ENCODE measurements around the gene RAD54L. TPM values are rescaled to one million over a fixed set of nuclear protein-coding genes. Genes with fewer than 3 reads are reported as not detected.

The RAD54L gene
- total RNA-seq, 4 donors from 2014 or later = 1.3 to 2.1 (median 1.5) TPM; not detected in 1

DNA sequence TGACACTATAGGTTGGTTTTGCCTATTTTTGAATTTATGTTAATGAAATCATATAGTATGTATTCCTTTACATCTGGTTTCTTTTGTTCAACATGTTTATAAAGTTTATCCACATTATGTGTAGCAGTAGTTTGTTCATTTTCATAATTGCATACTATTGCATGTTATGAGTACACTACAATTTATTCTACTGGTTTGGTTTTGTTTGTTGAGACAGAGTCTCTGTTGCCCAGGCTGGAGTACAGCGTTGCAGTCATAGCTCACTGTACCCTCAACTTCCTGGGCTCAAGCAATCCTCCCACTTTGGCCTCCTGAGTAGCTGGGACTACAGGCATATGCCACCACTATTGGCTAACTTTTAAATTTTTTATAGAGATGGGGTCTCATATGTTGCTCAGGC is 21.0 kb downstream of the RAD54L start:
- Histone ChIP-seq H3K4me1 (no peaks in the 10 kb centered on the region), H3K27ac (no peak overlapping the region), H3K4me3 (no peak overlapping the region), H3K36me3 (no peaks in the 10 kb centered on the region), H3K27me3 (no peaks in the 10 kb centered on the region), H3K9me3 (no peaks in the 10 kb centered on the region)
- TF ChIP-seq POLR2A (IDR thresholded peaks at IDR 0.05) (no peak), EP300 (IDR thresholded peaks at IDR 0.05) (no peak), CTCF (IDR thresholded peaks at IDR 0.05) (no peak)
- 100% methylated on average over 1 of the region's 1 CpG for WGBS, 2 donors
- no peak for DNase-seq (ENCODE audit: low spot score in 2 of 2)

GRCh38 chr1:46274225-46275029 is 26.9 kb downstream of the RAD54L start:
- Histone ChIP-seq H3K9me3 (no peaks in the 10 kb centered on the region), H3K27me3 (no peaks in the 10 kb centered on the region), H3K4me3 (no peak overlapping the region), H3K27ac (no peak overlapping the region), H3K4me1 (no peaks in the 10 kb centered on the region), H3K36me3 (peaks cover 0 to 20% (median 4%) of the 10 kb centered on the region in 3 donors)
- WGBS, 2 donors = 94 to 98% methylated on average over 6 of the region's 6 CpGs
- TF ChIP-seq EP300 (IDR thresholded peaks at IDR 0.05) (no peak), CTCF (IDR thresholded peaks at IDR 0.05) (no peak), POLR2A (IDR thresholded peaks at IDR 0.05) (no peak)
- no peak for DNase-seq (ENCODE audit: low spot score in 2 of 2)

DNA sequence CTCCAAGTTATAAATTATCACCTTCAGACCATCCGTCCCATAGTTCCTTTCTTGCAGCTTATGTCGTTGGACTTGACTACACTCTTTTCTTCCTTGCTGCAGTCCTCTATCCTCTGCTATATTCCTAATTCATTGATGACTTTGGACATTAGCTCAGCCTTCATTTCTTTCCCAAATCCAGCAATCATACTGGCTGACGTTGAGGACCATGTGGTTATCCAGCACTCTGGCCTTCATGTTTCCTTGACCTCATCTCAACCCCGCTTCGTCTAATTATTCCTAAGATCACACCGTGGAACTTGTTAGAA is 27.4 kb downstream of the RAD54L start:
- Histone ChIP-seq H3K9me3 (no peaks in the 10 kb centered on the region), H3K4me3 (no peak overlapping the region), H3K27ac (no peak overlapping the region), H3K36me3 (peaks cover 0 to 25% (median 4%) of the 10 kb centered on the region in 3 donors), H3K4me1 (no peaks in the 10 kb centered on the region), H3K27me3 (no peaks in the 10 kb centered on the region)
- 93% methylated on average over 6 of the region's 6 CpGs for WGBS, 2 donors
- no peak for DNase-seq (ENCODE audit: low spot score in 2 of 2)
- TF ChIP-seq EP300 (IDR thresholded peaks at IDR 0.05) = no peak
- TF ChIP-seq POLR2A (IDR thresholded peaks at IDR 0.05) = no peak
- TF ChIP-seq CTCF (IDR thresholded peaks at IDR 0.05) = no peak

DNA sequence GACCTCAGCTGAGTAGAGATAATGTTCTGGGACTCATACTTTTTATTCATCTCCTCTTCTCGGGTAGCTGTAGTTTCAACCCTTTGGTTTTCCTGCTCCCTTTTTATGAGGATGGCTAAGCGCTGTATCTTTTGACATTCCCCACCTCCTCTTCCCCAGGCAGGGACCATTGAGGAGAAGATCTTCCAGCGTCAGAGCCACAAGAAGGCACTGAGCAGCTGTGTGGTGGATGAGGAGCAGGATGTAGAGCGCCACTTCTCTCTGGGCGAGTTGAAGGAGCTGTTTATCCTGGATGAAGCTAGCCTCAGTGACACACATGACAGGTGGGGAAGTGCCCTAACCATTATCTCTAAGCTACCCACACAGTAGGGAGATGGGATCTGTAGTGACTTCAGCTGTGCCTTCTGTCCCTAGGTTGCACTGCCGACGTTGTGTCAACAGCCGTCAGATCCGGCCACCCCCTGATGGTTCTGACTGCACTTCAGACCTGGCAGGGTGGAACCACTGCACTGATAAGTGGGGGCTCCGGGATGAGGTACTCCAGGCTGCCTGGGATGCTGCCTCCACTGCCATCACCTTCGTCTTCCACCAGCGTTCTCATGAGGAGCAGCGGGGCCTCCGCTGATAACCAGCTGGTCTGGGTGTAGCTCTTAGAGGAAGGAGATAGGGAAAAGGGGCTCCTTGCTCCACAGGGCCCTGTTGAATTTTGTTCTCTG is 30.3 kb downstream of the RAD54L start:
- DNase-seq (ENCODE audit: low spot score in 2 of 2) = no peak
- H3K36me3 ChIP-seq = peaks cover 0 to 53% (median 14%) of the 10 kb centered on the region in 3 donors
- no peak for TF ChIP-seq EP300 (IDR thresholded peaks at IDR 0.05)
- no peak for TF ChIP-seq CTCF (IDR thresholded peaks at IDR 0.05)
- no peak for TF ChIP-seq POLR2A (IDR thresholded peaks at IDR 0.05)
- H3K9me3 ChIP-seq = no peaks in the 10 kb centered on the region
- no peaks in the 10 kb centered on the region for H3K4me1 ChIP-seq
- H3K27ac ChIP-seq = no peak overlapping the region
- H3K27me3 ChIP-seq = no peaks in the 10 kb centered on the region
- WGBS, 2 donors = 82 to 84% methylated on average over 14 of the region's 14 CpGs
- no peak overlapping the region for H3K4me3 ChIP-seq

GRCh38 chr1:46278807-46279206 is 31.2 kb downstream of the RAD54L start:
- no peaks in the 10 kb centered on the region for H3K27me3 ChIP-seq
- H3K4me1 ChIP-seq = no peaks in the 10 kb centered on the region
- no peaks in the 10 kb centered on the region for H3K9me3 ChIP-seq
- TF ChIP-seq POLR2A (IDR thresholded peaks at IDR 0.05) (no peak), EP300 (IDR thresholded peaks at IDR 0.05) (no peak), CTCF (IDR thresholded peaks at IDR 0.05) (no peak)
- no peak overlapping the region for H3K27ac ChIP-seq
- 89 to 91% methylated on average over 12 of the region's 12 CpGs for WGBS, 2 donors
- no peak for DNase-seq (ENCODE audit: low spot score in 2 of 2)
- H3K36me3 ChIP-seq = peaks cover 0 to 63% (median 14%) of the 10 kb centered on the region in 3 donors
- no peak overlapping the region for H3K4me3 ChIP-seq
